ENCODE results near the gene DNAAF8. TPM values are rescaled to one million over a fixed set of nuclear protein-coding genes. Genes with fewer than 3 reads are reported as not detected.

The DNAAF8 gene
- total RNA-seq, 4 donors from 2014 or later = 0.21 to 0.42 (median 0.38) TPM; not detected in 1

- intact Hi-C loops (cut with DNase I) = no loop called here
- Histone ChIP-seq H3K4me1 (no peaks in the 10 kb centered on the region), H3K9me3 (no peaks in the 10 kb centered on the region), H3K27ac (no peak overlapping the region), H3K36me3 (peaks cover 0 to 89% (median 8%) of the 10 kb centered on the region in 3 donors), H3K27me3 (no peaks in the 10 kb centered on the region), H3K4me3 (no peak overlapping the region)
- DNase-seq = no peak
- 79 to 88% methylated on average over 2 of the region's 2 CpGs for WGBS, 2 donors
- TF ChIP-seq, protein P1, sequence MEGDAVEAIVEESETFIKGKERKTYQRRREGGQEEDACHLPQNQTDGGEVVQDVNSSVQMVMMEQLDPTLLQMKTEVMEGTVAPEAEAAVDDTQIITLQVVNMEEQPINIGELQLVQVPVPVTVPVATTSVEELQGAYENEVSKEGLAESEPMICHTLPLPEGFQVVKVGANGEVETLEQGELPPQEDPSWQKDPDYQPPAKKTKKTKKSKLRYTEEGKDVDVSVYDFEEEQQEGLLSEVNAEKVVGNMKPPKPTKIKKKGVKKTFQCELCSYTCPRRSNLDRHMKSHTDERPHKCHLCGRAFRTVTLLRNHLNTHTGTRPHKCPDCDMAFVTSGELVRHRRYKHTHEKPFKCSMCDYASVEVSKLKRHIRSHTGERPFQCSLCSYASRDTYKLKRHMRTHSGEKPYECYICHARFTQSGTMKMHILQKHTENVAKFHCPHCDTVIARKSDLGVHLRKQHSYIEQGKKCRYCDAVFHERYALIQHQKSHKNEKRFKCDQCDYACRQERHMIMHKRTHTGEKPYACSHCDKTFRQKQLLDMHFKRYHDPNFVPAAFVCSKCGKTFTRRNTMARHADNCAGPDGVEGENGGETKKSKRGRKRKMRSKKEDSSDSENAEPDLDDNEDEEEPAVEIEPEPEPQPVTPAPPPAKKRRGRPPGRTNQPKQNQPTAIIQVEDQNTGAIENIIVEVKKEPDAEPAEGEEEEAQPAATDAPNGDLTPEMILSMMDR (IDR thresholded peaks at IDR 0.05) = no peak
- TF ChIP-seq POLR2A (IDR thresholded peaks at IDR 0.05) = no peak
These were observed 19.3 kb upstream of the DNAAF8 start for GRCh38 chr16:4714996-4715395.

- H3K9me3 ChIP-seq = no peaks in the 10 kb centered on the region
- H3K27ac ChIP-seq = no peak overlapping the region
- no peak overlapping the region for H3K4me3 ChIP-seq
- H3K36me3 ChIP-seq = peaks cover 0 to 78% (median 8%) of the 10 kb centered on the region in 3 donors
- H3K27me3 ChIP-seq = no peaks in the 10 kb centered on the region
- no peak for DNase-seq
- no peak for TF ChIP-seq POLR2A (IDR thresholded peaks at IDR 0.05)
- TF ChIP-seq, protein P1 (IDR thresholded peaks at IDR 0.05) = no peak
- H3K4me1 ChIP-seq = no peaks in the 10 kb centered on the region
- 76 to 80% methylated on average over 2 to 4 of the region's 5 CpGs for WGBS, 2 donors
- intact Hi-C loops (cut with DNase I) = no loop called here
These were observed 15.9 kb upstream of the DNAAF8 start for GRCh38 chr16:4718466-4718865.

GRCh38 chr16:4723071-4723767, 11.1 kb upstream of the DNAAF8 start:
- Histone ChIP-seq H3K9me3 (no peaks in the 10 kb centered on the region), H3K4me1 (no peaks in the 10 kb centered on the region), H3K27ac (no peak overlapping the region), H3K27me3 (no peaks in the 10 kb centered on the region), H3K4me3 (no peak overlapping the region), H3K36me3 (peaks cover 2 to 87% (median 8%) of the 10 kb centered on the region in 3 donors)
- intact Hi-C loops (cut with DNase I) = no loop called here
- no peak for TF ChIP-seq POLR2A (IDR thresholded peaks at IDR 0.05)
- WGBS, 2 donors = 97% methylated on average over 14 of the region's 14 CpGs
- no peak for DNase-seq

GRCh38 chr16:4724661-4725270, 9.6 kb upstream of the DNAAF8 start:
- Histone ChIP-seq H3K27ac (no peak overlapping the region), H3K4me3 (no peak overlapping the region), H3K4me1 (no peaks in the 10 kb centered on the region), H3K36me3 (peaks cover 5 to 88% (median 16%) of the 10 kb centered on the region in 3 donors), H3K27me3 (no peaks in the 10 kb centered on the region), H3K9me3 (no peaks in the 10 kb centered on the region)
- TF ChIP-seq, protein P1 (IDR thresholded peaks at IDR 0.05) = no peak
- no peak for TF ChIP-seq POLR2A (IDR thresholded peaks at IDR 0.05)
- DNase-seq = no peak
- WGBS, 2 donors = 85% methylated on average over 10 to 11 of the region's 11 CpGs
- intact Hi-C loops (cut with DNase I) = no loop called here

GRCh38 chr16:4726616-4727015, 7.7 kb upstream of the DNAAF8 start:
- no peak overlapping the region for H3K4me3 ChIP-seq
- H3K4me1 ChIP-seq = no peaks in the 10 kb centered on the region
- WGBS, 2 donors = 79 to 83% methylated on average over 3 to 6 of the region's 18 CpGs
- H3K27ac ChIP-seq = no peak overlapping the region
- TF ChIP-seq, protein P1 (IDR thresholded peaks at IDR 0.05) = no peak
- TF ChIP-seq POLR2A (IDR thresholded peaks at IDR 0.05) = no peak
- no peaks in the 10 kb centered on the region for H3K9me3 ChIP-seq
- no peak for DNase-seq
- peaks cover 5 to 100% (median 25%) of the 10 kb centered on the region in 3 donors for H3K36me3 ChIP-seq
- H3K27me3 ChIP-seq = no peaks in the 10 kb centered on the region
- intact Hi-C loops (cut with DNase I) = no loop called here
